ENCODE measurements around the gene PSME3IP1. TPM values are rescaled to one million over a fixed set of nuclear protein-coding genes. Genes with fewer than 3 reads are reported as not detected.

Gene PSME3IP1
- total and polyA plus RNA-seq, 2 experiments from 2014 or later, result 78.0 to 105 TPM

DNA sequence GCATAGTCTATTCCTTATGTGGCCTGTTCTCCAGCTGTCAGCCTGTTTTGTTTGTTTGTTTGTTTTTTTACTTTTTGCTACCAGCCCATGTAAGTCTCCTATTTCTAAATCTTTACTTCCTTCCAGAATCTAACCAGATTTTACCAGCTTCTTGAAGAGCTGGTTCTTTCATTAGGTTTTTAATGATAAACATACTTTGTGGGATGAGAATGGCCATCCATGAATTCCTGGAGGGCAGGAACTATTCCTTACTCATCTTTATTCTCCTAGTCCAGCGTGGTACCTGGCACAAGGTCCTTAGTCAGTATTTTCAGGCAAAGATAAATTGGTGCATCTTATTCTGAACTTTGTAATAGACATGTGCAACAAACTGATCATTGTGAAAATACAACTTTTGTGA, 17.6 kb upstream of the PSME3IP1 start (continued):
- no peak for TF ChIP-seq REST (IDR thresholded peaks at IDR 0.05; ENCODE audit: unreplicated experiment)
- TF ChIP-seq POLR2AphosphoS5 (IDR thresholded peaks at IDR 0.05; ENCODE audit: low read depth), result no peak
- TF ChIP-seq ZNF331 (CRISPR knock-in tag; IDR thresholded peaks at IDR 0.05; ENCODE audit: low read depth), result no peak
- TF ChIP-seq EZH2phosphoT487 (IDR thresholded peaks at IDR 0.05; ENCODE audit: unreplicated experiment), result no peak

DNA sequence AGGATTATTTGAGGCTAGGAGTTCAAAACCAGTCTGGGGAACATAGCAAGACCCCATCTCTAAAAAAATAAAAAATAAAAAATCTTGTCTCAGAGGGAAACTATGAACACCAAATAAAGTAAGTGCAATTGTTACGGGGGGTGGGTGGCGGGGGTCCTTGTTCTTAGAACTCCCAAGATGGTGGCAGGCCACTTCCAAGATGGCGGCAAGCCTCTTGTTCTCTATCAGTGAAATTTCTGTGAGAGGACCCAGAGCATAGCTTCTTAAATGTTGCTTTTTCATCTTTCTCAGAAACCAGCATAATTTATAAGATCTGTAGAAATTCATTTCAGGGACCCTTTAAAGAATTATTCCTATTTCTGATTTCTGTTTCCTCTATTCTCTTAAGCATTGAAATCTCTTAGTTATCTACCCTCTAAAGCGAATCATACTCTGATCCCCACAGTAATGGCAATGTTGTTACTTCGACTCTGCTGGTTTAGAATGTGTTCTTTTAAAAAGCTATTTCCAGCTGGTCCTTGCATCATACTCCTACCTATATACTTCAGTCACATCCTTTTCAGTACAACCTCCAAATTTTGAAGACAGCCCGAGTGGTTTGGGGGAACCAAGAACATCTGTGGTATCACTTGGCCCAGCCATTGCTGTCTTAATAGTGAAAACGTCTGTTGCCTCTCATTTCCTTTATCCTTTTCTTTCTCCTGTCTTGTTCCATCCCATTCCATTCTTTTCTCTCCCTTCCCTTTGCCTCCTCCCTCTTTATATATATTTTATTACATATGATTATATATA, 16.5 kb upstream of the PSME3IP1 start:
- Mint-ChIP-seq H3K27ac (no peak overlapping the region), H3K9me3 (peaks cover 16% of the 10 kb centered on the region), H3K4me1 (no peaks in the 10 kb centered on the region), H3K27me3 (ENCODE audit: insufficient read depth, low read depth, poor library complexity) (no peaks in the 10 kb centered on the region), H3K36me3 (ENCODE audit: low read depth) (peaks cover 40% of the 10 kb centered on the region), H3K4me3 (no peak overlapping the region)
- Histone ChIP-seq H3K4me2 (no peak overlapping the region), H3K27me3 (ENCODE audit: insufficient read depth) (no peaks in the 10 kb centered on the region), H3F3A (replicated peaks; ENCODE audit: low read depth) (no peaks in the 10 kb centered on the region), H3K27ac (ENCODE audit: low read depth) (no peak overlapping the region), H3K79me2 (replicated peaks; ENCODE audit: insufficient read depth) (peaks cover 33% of the 10 kb centered on the region), H4K20me1 (replicated peaks; ENCODE audit: insufficient read depth) (peaks cover 18% of the 10 kb centered on the region), H3K9me2 (ENCODE audit: insufficient read depth) (no peaks in the 10 kb centered on the region), H3K4me3 (no peak overlapping the region), H2AFZ (no peak overlapping the region), H3K4me1 (ENCODE audit: insufficient read depth) (no peaks in the 10 kb centered on the region), H3K36me3 (ENCODE audit: insufficient read depth) (0 out of 2 replicates have a peak, but pooled peaks cover 7% of the 10 kb centered on the region)
- no peak for ATAC-seq
- DNase-seq (ENCODE audit: low spot score), result no peak
- TF ChIP-seq EZH2 (IDR thresholded peaks at IDR 0.05; ENCODE audit: low read depth, unreplicated experiment) (no peak), STAT1 (IDR thresholded peaks at IDR 0.05; ENCODE audit: unreplicated experiment) (no peak), ZNF331 (CRISPR knock-in tag; IDR thresholded peaks at IDR 0.05; ENCODE audit: low read depth) (no peak), ETS1 (IDR thresholded peaks at IDR 0.05) (no peak), EZH2phosphoT487 (IDR thresholded peaks at IDR 0.05; ENCODE audit: unreplicated experiment) (no peak), REST (IDR thresholded peaks at IDR 0.05; ENCODE audit: unreplicated experiment) (no peak), NANOG (IDR thresholded peaks at IDR 0.05; ENCODE audit: borderline replicate concordance) (no peak), ZNF114 (CRISPR knock-in tag; IDR thresholded peaks at IDR 0.05) (no peak), POLR2AphosphoS5 (IDR thresholded peaks at IDR 0.05; ENCODE audit: low read depth) (no peak), JUNB (IDR thresholded peaks at IDR 0.05; ENCODE audit: unreplicated experiment) (no peak)

Data from GM23338 (cell line).